Caco-2 (cell line): ENCODE data around the gene AXDND1. TPM values are rescaled to one million over a fixed set of nuclear protein-coding genes. Genes with fewer than 3 reads are reported as not detected.

Experiments
- BruUV-seq: library from RNA; stranded (reverse); fragments of 400-500 nt; replicated peaks from 2 replicates; lab custom pipeline; 2021; lab: Mats Ljungman, UMichigan
- CTCF ChIA-PET: fragments of 300-600 bp; sonication (Branson Sonifier 250); formaldehyde crosslinking; loops from one replicate; lab custom pipeline; 2022; ENCODE audit warnings: antibody characterized with exemption; lab: Charles Lee
- POLR2A ChIA-PET: fragments of 300-600 bp; sonication (Branson Sonifier 250); formaldehyde crosslinking; loops from one replicate; lab custom pipeline; 2022; ENCODE audit warnings: antibody characterized with exemption; lab: Charles Lee
- DNase-seq, 2 experiments: peaks; one replicate each; pipeline versions ENCODE4 v3.0.0 to v3.0.0-alpha.2; 2020 to 2022
- H3K27me3 ChIP-seq: replicated peaks from 2 replicates; pipeline ENCODE4 v1.6.0; 2011; ENCODE audit warnings: low read length; ENCODE audit not compliant: control insufficient read depth, insufficient read depth
- H3K36me3 ChIP-seq: 2 replicates; pipeline ENCODE4 v1.5.1; 2011; ENCODE audit warnings: low read length; ENCODE audit not compliant: control insufficient read depth, insufficient read depth
- H3K4me1 ChIP-seq: fragments of 250-450 bp; sonication (Bioruptor Pico); 2 replicates; pipeline ENCODE4 v1.5.1; 2020; ENCODE audit warnings: mild to moderate bottlenecking
- H3K4me3 ChIP-seq: 2 replicates; pipeline ENCODE4 v1.5.1; 2011; ENCODE audit warnings: low read depth, mild to moderate bottlenecking, control low read depth, low read length
- H3K9me3 ChIP-seq: fragments of 250-450 bp; sonication (Bioruptor Pico); 2 replicates; pipeline ENCODE4 v1.5.1; 2020; ENCODE audit warnings: mild to moderate bottlenecking, moderate library complexity
- H3K27ac Mint-ChIP-seq: one replicate; pipeline ENCODE4 v1.8.0; 2022; ENCODE audit warnings: mixed read lengths; ENCODE audit not compliant: unreplicated experiment
- H3K27me3 Mint-ChIP-seq: one replicate; pipeline ENCODE4 v1.8.0; 2022; ENCODE audit warnings: mixed read lengths; ENCODE audit not compliant: insufficient read depth, unreplicated experiment
- H3K36me3 Mint-ChIP-seq: one replicate; pipeline ENCODE4 v1.8.0; 2022; ENCODE audit warnings: mild to moderate bottlenecking, mixed read lengths; ENCODE audit not compliant: insufficient read depth, unreplicated experiment
- H3K4me1 Mint-ChIP-seq: one replicate; pipeline ENCODE4 v1.8.0; 2022; ENCODE audit warnings: low read depth, mixed read lengths; ENCODE audit not compliant: unreplicated experiment
- H3K4me3 Mint-ChIP-seq: one replicate; pipeline ENCODE4 v1.8.0; 2022; ENCODE audit warnings: mild to moderate bottlenecking, moderate library complexity, mixed read lengths; ENCODE audit not compliant: unreplicated experiment
- H3K9me3 Mint-ChIP-seq: one replicate; pipeline ENCODE4 v1.8.0; 2022; ENCODE audit warnings: mixed read lengths; ENCODE audit not compliant: unreplicated experiment
- intact Hi-C: fragments of 100-400 bp; cut with micrococcal nuclease; formaldehyde crosslinking; loops from one replicate; pipeline ENCODE4 v1.10.0; 2022; ENCODE audit not compliant: unreplicated experiment
- total RNA-seq: library from RNA; stranded (reverse); gene quantifications from 2 replicates; pipeline ENCODE4 v1.2.3, GENCODE V29; 2022
- TF ChIP-seq, protein P1 (sequence below), 2 experiments: fragments of 200-600 bp in 1 of 2; IDR thresholded peaks; 1 replicate in 1 of 2; 2 replicates in 1 of 2; pipeline versions ENCODE4 v1.5.1 to v1.8.0; 2011 to 2022; ENCODE audit warnings: antibody characterized with exemption in 1 of 2, control low read depth in 1 of 2, inconsistent platforms in 1 of 2, low read depth in 1 of 2, low read length in 1 of 2, mild to moderate bottlenecking in 1 of 2, moderate library complexity in 1 of 2; ENCODE audit not compliant: insufficient read depth in 1 of 2, severe bottlenecking in 1 of 2, unreplicated experiment in 1 of 2

The AXDND1 gene
- total RNA-seq, 1 experiment from 2014 or later = not detected

DNA sequence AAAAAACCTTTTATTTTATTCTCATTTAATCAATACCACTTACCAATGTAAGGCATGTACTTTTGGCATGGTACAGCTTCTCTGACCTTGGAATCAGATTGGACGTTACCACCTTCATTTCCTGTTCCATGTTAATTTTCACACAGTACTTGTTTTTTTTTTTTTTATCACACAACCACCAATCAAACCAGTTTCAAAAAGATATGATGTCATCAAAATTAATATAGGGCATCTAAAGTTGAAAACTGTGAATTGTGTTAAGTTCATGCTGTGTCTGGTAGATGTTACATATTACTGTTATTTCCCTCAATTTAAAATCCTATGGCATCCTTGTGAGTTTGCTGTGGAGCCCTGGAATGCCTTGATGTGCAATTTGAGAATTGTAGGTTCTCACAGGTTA, 124.8 kb downstream of the AXDND1 start:
- Histone ChIP-seq H3K27me3 (no peaks in the 10 kb centered on the region), H3K9me3 (no peaks in the 10 kb centered on the region), H3K4me3 (no peak overlapping the region), H3K4me1 (no peaks in the 10 kb centered on the region), H3K36me3 (no peaks in the 10 kb centered on the region)
- no peak for DNase-seq
- H3K4me3 Mint-ChIP-seq = no peak overlapping the region
- no peaks in the 10 kb centered on the region for H3K36me3 Mint-ChIP-seq
- BruUV-seq = no TSS peak
- H3K4me1 Mint-ChIP-seq = no peaks in the 10 kb centered on the region
- CTCF ChIA-PET = no interaction called here
- no peaks in the 10 kb centered on the region for H3K9me3 Mint-ChIP-seq
- no peak overlapping the region for H3K27ac Mint-ChIP-seq
- TF ChIP-seq, protein P1, sequence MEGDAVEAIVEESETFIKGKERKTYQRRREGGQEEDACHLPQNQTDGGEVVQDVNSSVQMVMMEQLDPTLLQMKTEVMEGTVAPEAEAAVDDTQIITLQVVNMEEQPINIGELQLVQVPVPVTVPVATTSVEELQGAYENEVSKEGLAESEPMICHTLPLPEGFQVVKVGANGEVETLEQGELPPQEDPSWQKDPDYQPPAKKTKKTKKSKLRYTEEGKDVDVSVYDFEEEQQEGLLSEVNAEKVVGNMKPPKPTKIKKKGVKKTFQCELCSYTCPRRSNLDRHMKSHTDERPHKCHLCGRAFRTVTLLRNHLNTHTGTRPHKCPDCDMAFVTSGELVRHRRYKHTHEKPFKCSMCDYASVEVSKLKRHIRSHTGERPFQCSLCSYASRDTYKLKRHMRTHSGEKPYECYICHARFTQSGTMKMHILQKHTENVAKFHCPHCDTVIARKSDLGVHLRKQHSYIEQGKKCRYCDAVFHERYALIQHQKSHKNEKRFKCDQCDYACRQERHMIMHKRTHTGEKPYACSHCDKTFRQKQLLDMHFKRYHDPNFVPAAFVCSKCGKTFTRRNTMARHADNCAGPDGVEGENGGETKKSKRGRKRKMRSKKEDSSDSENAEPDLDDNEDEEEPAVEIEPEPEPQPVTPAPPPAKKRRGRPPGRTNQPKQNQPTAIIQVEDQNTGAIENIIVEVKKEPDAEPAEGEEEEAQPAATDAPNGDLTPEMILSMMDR (IDR thresholded peaks at IDR 0.05; ENCODE audit: insufficient read depth in 1 of 2, low read depth in 1 of 2, low read length in 1 of 2, severe bottlenecking in 1 of 2, unreplicated experiment in 1 of 2) = no peak
- POLR2A ChIA-PET = no interaction called here
- peaks cover 3% of the 10 kb centered on the region for H3K27me3 Mint-ChIP-seq
- intact Hi-C loops = no loop called here

DNA sequence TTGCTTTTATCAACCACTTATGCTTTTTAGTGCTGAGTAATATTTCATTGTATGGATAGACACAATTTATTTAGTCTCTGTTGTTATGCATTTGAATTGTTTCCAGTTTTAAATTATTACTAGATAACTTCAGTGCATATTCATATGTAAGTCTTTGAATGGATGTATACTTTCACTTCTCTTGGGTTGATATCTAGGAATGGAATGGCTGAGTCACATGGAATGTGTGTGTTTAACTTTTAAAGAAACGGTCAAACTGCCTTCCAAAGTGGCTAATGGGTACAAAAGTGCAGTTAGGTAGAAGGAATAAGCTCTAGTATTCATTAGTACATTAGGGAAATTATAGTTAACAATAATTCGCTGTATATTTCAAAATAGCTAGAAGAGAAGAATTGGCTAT, 127.6 kb downstream of the AXDND1 start:
- H3K4me1 ChIP-seq = no peaks in the 10 kb centered on the region
- POLR2A ChIA-PET = no interaction called here
- Mint-ChIP-seq H3K36me3 (no peaks in the 10 kb centered on the region), H3K4me3 (no peak overlapping the region), H3K27ac (no peak overlapping the region), H3K9me3 (no peaks in the 10 kb centered on the region), H3K4me1 (no peaks in the 10 kb centered on the region), H3K27me3 (peaks cover 11% of the 10 kb centered on the region)
- no peaks in the 10 kb centered on the region for H3K27me3 ChIP-seq
- no peak overlapping the region for H3K4me3 ChIP-seq
- no peaks in the 10 kb centered on the region for H3K9me3 ChIP-seq
- TF ChIP-seq, protein P1 (IDR thresholded peaks at IDR 0.05; ENCODE audit: insufficient read depth in 1 of 2, low read depth in 1 of 2, low read length in 1 of 2, severe bottlenecking in 1 of 2, unreplicated experiment in 1 of 2) = no peak
- no peak for DNase-seq
- intact Hi-C loops = no loop called here
- no peaks in the 10 kb centered on the region for H3K36me3 ChIP-seq
- CTCF ChIA-PET = no interaction called here
- no TSS peak for BruUV-seq

DNA sequence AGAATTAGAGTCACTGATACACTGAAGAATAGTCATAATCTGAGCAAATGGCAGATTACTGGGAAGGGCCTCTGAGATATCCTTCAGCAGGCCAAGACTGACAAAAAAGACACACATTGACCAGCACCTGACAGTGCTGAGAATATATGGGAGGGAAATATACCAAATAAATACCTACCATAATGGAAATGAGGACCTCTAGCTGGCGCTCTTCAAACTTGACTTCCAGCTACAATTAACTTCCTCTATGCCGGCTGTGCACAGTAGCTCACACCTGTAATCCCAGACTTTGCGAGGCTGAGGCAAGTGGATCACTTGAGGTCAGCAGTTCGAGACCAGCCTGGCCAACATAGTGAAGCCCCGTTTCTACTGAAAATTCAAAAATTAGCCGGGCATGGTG, 140.4 kb downstream of the AXDND1 start:
- intact Hi-C loops = no loop called here
- no peaks in the 10 kb centered on the region for H3K4me1 ChIP-seq
- H3K4me3 Mint-ChIP-seq = no peak overlapping the region
- TF ChIP-seq, protein P1 (IDR thresholded peaks at IDR 0.05; ENCODE audit: insufficient read depth in 1 of 2, low read depth in 1 of 2, low read length in 1 of 2, severe bottlenecking in 1 of 2, unreplicated experiment in 1 of 2) = no peak
- ChIA-PET POLR2A (no interaction called here), CTCF (no interaction called here)
- H3K27me3 ChIP-seq = no peaks in the 10 kb centered on the region
- H3K9me3 ChIP-seq = no peaks in the 10 kb centered on the region; the same call in 1 of the 2 replicates
- no peaks in the 10 kb centered on the region for H3K36me3 Mint-ChIP-seq
- no peaks in the 10 kb centered on the region for H3K4me1 Mint-ChIP-seq
- no peaks in the 10 kb centered on the region for H3K9me3 Mint-ChIP-seq
- no peaks in the 10 kb centered on the region for H3K36me3 ChIP-seq
- no peak overlapping the region for H3K27ac Mint-ChIP-seq
- DNase-seq = no peak
- no TSS peak for BruUV-seq
- no peak overlapping the region for H3K4me3 ChIP-seq
- peaks cover 6% of the 10 kb centered on the region for H3K27me3 Mint-ChIP-seq
